SW 1271 (cell line): ENCODE measurements around the gene RFTN1.

Experiments used
- DNase-seq, 2 experiments: peaks; one replicate each; lab custom pipeline; 2025; lab: John Stamatoyannopoulos, UW

The RFTN1 gene

DNA sequence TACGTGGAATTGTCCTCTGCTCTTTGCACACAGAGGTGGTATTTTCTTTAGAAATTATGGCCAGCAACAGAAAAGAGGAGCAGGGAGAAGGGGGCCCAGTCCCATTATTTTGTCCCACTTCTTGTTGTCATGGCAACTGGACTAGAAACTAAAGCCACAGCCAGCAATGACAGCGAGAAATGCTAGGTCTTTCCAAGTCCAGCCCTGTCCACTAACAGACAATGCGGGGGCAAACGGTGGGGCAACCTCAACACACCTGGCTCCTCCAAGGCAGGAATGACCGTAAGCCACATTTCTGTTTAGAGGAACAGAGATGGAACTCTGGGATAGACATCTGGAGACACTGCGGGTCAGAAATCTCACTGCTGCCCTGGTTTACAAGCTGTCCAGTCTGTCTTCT lies 107.3 kb downstream of the RFTN1 start:
- DNase-seq: no peak

DNA sequence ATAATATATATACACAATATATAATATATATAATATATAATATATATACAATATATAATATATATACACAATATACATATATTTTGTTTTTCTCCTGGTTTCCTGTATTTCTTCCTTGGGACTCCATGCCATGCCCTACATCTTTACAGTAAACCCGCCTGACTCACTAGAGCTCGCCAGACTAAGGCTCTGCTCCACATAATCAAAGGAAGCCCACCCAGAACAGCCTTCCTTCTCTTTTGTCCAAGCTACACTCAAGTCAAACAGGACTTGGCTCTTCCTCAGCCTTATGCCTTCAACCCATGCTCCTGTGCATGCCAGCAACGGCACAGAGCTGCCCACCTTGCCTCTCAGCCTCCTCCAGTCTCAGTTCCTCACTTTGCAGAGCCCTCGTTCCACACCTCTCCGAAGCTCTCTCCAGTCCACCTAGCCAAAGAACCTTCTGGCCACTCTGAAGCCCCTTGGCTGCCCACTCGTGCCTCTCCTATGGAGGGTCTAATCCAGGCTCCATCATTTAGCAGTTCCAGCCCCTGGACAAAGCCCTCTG lies 109.1 kb downstream of the RFTN1 start:
- no peak for DNase-seq

DNA sequence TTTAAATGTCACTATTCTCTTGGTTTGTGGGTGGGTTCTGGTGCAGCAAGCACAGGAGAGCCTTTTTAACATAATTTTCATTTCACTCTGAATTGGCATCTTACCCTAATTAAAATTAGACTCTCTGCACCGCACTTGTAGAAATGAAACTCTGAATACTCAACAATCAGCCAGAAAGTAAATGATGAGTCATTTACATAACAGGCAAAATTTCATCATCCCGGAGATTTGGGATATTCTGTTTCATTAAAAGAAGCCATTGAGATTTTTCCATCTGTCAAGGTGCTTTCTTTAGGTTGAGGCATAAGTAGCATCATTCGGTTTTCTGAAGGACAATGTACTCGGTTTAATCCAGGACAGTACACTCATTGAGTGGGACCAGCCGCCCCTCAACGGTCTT lies 111.0 kb downstream of the RFTN1 start:
- no peak for DNase-seq

DNA sequence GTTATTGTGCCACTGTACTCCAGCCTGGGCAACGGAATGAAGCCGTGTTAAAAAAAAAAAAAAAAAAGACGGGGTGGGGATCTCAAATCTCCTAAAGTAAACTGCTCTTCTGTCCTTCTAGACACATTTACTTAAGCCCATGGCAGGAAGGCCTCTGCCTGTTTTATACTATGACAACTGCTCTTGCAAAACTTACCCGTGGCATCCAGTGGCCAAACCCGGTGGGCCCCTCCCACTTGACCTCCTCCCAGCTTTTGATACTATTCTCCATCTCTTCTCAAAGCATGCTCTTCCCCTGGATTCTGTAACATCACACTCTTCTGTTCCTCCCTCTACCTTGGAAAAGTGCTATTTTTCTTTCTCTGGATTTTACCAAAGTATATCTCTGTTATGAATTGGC lies 112.2 kb downstream of the RFTN1 start:
- no peak for DNase-seq

DNA sequence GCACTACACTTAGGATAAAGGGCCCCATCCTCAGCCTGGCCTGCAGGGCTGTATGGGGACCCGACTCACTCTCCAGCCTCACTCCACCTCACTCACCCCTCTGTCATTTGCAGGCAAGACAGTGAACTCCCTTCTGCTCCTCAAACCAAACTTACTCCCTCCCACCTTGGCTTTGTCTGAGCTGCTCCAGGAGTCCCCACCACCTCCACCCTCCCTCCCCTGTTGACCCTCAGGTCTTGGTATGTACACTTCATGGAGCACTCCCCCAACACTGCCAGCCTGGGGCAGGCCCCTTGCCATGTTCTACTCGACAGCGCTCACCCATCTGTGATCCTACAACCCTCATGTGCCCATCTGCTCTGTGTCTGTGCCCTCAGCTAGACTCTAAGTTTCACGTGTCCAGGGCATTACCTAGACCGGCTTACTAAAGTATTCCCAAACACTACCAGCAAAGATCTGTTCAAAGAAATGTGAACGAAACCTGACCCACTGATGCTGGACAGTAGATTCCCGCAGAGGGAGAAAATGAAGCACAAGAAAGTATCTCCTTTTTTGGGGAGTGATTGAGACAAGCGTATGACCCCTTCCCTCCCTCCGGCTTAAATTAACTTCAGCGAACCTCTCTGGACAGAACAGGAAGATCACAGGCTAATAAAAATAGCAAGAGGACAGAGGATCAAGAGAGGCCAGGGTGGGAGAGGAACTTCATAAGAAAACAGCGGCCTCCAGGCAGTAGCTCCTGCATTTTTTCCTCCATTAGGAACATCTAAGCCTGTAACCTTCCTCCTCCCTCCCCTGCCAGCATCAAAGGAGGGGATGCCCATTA lies 113.2 kb downstream of the RFTN1 start:
- DNase-seq: no peak

DNA sequence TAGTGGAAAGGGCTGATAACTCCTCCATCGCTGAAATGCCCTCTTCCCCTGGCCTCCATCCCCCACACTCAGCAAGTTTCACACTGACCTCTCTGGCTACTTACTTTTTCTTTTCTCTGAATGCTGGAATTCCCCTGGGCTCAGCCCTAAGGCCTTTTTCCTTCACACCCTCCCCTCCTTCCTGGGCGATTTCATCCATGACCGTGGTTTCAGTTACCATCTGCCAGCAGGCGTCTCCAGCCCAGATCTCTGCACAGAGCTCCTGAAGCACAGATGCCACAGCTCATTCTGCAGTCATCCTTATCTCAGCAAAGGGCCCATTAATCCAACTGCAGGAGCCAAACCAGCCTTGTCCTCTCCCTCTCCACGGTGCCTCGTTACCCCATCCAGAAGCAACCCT lies 114.0 kb downstream of the RFTN1 start:
- peak in 1 of 2 experiments; percentile 39 for DNase-seq

DNA sequence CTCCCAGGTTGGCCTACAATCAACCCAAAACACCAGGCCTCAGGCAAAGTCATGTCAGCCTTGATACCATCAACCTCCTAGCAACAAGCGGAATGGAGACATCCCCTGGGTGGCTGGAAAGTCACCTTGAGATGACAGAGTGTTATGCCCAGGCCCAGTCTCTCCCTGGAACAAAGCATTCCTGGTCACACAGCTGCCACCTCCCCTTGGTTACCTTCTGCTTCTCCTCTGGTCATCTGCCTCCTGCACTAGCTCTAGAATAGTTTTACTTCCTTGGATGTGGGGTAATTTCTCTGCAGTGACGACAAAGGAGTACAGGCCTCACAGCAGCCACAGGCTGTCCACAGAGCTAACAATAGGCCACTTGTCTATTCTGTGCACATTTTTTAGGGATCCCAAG lies 114.9 kb downstream of the RFTN1 start:
- no peak for DNase-seq

DNA sequence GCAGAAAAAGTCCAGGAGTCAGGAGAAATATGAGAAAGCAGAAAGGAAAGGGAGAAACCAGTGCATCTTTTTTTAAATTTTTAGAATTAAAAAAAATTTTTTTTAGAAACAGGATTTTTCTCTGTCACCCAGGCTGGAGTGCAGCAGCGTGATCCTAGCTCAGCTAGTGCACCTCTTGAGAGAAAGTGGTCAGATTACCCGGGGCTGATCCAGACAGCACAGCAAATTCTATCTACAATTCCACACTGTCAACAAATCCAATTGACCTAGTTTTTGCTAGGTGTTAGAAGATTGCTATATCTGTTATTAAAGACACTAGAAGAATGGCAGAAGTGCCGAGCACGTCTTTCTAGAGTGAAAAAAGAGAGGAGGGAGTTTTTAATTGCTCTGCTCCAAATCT lies 117.3 kb downstream of the RFTN1 start:
- DNase-seq: no peak

DNA sequence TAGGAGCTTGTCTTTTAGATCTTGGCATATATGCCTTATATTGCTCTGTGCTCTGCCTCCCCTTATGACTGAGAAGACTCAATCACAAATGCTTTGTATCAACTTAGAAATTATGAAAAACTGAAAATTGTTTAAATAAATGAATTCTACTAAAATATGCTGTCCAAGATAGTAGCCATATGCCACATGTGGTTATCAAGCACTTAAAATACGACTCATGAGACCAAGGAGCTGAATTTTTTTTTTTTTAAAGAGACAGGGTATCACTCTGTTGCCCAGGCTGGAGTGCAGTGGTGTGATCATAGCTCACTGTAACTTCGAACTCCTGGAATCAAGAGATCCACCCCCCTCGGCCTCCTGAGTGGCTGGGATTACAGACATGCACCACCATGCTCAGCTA lies 118.3 kb downstream of the RFTN1 start:
- DNase-seq: no peak

DNA sequence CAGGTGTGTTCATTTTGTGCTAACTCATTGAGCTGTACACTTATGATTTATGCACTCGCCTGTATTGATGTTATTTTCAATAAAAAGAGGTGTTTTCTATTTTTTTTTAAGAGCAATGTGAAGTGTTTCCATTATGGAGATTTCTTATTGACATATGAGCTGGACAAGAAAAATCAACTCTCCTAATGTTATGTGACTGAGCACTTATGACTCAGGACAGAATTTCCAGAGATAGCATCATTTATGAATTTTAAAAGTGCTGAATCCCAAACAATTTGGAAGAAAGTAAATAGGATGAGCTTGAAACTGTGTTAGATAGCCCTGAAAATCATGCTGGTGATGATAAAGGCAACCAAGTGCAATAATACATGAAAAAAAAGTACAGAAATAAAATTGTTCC lies 118.9 kb downstream of the RFTN1 start:
- DNase-seq: no peak

DNA sequence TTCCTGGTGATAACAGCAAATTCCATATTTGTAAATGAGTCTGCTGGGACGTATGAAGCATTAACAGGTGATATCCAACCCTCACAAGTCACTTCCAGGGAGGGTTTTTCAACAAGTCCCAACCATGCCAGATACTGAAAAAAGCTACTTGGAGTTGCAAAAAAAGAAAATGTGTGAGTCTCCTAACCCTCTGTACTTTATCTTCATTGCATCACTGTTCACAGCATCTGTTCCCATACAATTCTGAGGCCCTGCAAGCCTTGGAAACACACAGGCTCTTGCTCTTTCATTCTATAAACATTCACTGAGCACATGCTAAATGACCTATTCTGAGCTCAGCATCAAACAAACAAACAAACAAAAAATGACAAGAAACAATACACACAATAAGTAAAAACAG lies 120.8 kb downstream of the RFTN1 start:
- DNase-seq: no peak

DNA sequence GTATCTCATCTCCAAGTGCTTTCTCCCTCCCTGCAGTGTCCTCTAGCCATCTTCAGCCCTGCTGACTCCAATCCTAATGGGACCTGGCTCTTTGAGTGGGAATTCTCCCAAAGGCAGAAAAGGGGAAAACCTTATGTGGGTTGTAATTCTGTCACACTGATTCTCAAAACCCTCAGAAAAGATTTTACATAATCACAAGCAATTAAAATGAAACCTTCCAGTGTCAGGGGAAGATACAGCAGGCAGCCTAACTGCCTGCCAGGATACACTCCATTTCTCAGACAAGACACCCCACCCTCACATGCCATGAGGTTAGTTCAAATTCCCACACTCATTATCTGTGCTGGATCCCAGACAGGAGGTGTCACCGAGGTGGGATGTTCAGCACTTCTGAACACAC lies 121.4 kb downstream of the RFTN1 start:
- DNase-seq: no peak

DNA sequence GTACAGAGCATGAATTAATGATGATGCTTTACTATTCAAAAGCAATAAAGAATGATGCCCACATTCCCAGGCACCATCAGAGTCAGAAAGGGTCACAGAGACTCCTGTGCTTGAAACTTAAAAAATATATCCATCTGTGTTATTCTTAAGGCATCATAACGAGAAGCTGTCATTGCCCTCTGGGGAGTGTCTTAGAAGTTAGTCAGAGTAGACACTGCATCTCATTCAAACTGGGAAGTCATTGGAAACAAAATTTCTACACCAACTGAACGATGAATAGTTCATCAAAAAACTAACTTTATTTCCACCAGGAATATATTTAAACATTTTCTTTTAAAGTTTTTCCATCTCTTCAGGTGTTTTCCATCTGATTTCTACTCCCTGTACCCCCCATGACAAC lies 122.9 kb downstream of the RFTN1 start:
- no peak for DNase-seq

DNA sequence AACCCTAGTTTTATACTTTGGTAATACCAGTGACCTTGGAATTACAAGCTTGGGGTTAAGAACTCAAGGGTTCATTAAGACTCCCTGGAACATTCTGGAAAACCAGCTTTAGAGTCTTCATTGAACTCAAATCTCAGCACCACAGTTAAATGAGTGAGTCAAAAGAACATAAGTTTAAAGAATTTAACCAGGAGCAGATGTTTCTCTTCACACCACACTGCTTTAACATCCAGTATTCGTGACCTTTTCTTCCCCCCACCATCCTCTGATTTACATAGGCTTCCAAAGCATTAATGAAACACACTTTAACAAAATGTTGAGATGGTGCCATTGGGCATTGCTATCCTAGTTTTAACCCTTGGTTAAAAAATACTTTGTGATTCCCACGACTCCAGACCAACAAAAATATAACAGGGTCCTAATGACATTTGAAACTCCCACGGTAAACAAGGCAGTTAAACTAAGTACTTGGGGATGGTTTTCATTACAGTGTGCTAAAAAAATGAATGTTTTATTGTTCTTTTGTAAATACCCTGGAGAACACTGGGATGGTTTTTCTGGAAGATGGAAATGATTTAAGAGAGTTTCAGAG lies 124.6 kb downstream of the RFTN1 start:
- DNase-seq: no peak

DNA sequence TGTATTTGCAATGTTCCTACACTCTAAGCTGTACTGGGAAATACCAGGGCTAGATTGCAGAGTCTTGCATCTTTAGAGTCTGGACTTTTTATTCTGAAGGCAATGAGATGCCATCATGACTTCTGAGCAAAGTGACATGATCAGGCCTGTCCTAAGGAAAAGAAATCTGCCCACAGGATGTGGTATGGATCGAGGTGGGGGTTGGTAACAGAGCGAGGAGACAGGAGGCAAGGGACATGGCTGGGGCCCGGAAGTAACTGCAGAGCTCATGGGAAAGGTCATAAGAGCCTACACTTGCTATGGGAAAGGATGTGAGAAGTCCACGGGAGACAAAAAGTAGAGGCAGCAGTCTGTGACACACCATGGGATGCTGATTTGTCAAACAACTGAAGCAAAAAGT lies 126.9 kb downstream of the RFTN1 start:
- no peak for DNase-seq

DNA sequence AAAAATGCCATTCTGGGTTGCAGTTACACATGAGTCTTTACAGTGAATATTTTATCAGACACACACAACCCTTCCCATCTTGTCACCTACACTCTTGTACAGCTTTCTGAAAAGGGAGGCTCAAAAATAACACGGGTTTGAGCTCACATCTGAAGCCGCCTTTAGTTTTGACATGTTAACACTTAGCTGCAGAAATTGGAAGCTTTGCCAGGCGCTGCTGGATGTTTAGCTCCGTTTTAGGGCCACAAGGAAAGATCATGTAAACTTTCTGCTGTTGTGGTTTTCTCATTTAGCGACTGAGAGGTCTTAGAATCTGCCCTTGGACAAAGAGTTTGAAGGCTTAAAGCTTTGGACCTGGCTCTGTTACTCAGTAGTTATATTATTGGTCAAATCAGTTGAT lies 128.3 kb downstream of the RFTN1 start:
- no peak for DNase-seq

DNA sequence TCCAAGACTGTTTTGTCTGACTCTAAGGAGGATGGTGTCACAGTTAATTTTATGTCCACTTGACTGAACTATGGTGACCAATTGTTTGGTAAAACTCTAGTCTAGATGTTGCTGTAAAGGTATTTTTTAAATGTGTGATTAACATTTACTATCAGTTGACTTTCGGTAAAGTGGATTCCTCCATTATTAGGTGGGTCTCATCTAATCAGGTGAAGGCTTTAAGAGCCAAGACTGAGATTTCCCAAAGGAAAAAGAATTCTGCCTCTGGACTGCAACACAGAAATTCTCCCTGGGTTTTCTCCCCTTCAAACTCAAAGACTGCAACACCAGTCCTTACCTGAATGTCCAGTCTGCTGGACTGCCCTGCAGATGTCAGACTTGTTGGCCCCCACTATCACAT lies 129.6 kb downstream of the RFTN1 start:
- no peak for DNase-seq

DNA sequence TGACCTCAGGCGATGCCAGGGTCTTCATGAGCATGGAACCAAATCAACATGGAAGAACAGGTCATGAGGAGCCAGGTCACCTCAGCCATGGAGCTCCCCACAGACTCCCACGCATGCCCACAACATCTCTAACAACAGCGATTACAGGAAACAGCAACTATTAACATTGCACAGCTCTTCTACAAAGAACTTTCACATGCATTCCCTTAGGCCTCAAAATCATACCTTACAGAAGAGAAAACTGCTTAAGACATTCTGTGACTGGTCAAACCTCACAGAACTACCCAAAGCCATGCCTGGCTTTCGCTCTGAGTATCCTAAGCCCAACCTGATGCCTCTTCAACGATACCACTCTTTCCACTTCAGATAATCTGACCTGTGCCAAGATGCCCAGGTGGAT lies 130.7 kb downstream of the RFTN1 start:
- no peak for DNase-seq

DNA sequence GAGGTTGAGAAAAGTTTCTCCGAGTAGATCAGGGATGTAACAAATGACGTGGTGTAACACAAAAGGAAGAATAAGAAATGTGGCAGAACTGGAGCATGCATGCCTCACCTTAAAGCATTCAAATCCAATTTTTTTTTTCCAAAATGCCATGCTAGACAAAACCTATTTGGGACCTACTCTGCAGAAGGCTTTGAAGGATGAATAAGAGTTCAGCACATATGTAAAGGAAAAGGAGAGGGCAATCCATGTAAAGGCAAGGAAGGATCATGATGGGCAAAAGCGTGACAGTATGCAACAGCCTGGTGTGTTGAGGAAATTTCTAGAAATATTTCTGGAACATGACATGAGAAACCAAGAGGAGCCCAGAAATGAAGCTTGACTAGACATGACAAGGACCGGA lies 132.1 kb downstream of the RFTN1 start:
- no peak for DNase-seq

DNA sequence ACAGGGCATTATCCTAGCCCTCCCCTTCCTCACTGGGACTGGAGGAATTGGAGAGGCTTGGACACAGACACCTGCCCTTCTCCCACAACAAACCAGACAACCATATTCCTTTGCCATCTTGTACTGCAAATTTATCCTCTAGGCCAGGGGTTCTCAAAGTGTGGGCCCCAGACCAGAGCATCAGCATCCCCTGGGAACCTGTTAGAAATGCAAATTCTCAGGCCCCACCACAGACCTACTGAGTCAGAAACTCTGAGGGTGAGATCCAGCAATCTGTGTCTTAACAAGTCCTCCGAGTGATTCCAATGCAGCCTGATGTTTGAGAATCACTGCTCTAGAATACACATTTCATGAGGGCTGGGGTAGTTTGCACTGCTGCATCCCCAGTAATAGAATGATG lies 133.1 kb downstream of the RFTN1 start:
- DNase-seq: no peak

DNA sequence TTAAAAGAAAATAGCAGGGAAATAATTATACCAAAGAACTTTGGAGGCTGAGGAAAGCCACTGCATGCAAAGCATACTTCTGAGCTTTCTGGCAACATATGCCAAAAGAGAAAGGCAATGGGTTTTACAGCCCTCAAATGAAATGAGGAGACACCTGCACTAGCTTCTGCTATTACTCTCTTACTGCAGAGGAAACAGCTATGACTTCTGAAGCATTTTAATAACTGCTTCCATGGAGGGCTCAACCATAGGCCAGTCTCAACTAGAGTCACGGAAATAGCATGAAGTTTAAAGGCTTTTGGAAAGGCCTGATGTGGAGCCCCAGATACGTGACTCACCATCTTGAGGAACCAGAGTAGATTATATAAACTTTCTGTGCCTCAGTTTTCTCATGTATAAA lies 133.7 kb downstream of the RFTN1 start:
- DNase-seq: no peak

DNA sequence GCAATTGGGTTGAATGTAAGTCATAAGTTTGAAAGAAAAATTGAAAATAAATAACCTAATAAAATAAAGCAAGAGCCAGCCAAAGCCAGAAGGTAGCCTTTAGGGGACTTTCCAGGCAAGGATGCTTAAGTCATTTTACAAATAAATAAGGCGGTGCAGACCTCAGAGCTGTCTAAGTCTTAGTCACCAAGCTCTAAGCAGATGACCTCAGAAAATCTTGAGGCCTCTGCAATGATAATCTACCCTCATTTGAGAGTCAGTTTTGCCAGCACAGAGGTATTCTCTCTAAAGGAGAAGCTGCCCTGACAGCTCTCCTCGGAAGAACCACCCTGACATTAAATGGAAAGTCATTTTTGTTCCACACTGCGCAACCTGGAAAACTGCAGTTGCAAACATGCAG lies 134.6 kb downstream of the RFTN1 start:
- no peak for DNase-seq

DNA sequence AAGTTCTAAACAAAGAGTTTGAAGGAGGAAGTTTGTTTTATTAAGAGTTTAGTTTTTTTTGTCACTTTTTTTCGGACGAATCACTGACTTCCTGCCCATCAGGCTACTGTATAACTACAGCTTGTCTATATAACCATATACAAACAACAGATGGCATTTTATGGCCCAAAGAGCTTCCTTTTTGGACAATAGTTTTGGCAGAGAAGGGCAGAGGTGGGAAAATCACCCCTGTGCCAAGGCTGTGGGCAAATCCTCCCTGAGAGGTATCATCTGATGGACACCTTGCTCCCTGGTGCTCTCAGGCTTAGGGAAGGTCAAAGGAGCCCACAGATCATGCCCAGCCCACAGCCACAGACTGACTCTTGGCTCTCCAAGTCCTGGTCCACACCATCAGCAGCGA lies 135.1 kb downstream of the RFTN1 start:
- DNase-seq: no peak

DNA sequence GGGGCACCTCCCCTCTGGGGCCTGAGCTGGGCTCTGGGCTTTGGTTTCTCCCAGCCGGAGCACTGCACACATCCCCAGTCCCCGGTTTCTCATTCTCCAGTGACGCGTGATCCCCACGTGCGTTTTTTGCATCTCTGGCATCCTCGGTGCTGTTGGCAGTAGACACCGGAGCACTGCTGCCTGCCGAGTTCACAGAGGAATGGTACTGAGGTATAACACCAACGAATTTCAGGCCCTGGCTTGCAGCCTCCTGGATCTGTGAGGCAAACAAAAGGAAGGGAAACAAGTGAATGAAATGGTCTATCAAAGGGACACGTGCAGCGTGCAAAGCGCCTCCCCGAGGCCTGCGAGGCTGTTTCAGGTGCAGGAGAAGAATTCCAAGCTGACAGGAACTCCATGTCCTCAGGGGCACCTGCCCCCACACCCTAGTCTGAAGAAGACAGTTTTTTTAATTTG lies 135.6 kb downstream of the RFTN1 start:
- DNase-seq: no peak
